Measurements from ENCODE around the gene CTNND1. TPM values are rescaled to one million over a fixed set of nuclear protein-coding genes. Genes with fewer than 3 reads are reported as not detected.

The CTNND1 gene
- total RNA-seq, 1 donor from 2014 or later, result 135 TPM

GRCh38 chr11:57776577-57777210 is 15.1 kb downstream of the CTNND1 start:
- no peak for TF ChIP-seq CTCF (IDR thresholded peaks at IDR 0.05)
- TF ChIP-seq EZH2phosphoT487 (IDR thresholded peaks at IDR 0.05), result no peak
- TF ChIP-seq EZH2 (IDR thresholded peaks at IDR 0.05), result no peak
- Histone ChIP-seq H2AFZ (replicated peaks) (no peak overlapping the region), H3K4me1 (peaks cover 69% of the 10 kb centered on the region), H3F3A (ENCODE audit: low read depth) (peaks cover 82% of the 10 kb centered on the region), H3K36me3 (no peaks in the 10 kb centered on the region), H3K9me3 (ENCODE audit: low read depth) (no peaks in the 10 kb centered on the region), H3K79me2 (ENCODE audit: low read depth) (peaks cover 93% of the 10 kb centered on the region), H4K20me1 (ENCODE audit: low read depth) (peaks cover 98% of the 10 kb centered on the region), H3K27ac (peak overlapping the region; percentile 98), H3K4me2 (peak overlapping the region; percentile 84), H3K27me3 (no peaks in the 10 kb centered on the region), H3K4me3 (peak overlapping the region; percentile 34), H3K9ac (no peak overlapping the region)
- H3K27me3 Mint-ChIP-seq (ENCODE audit: insufficient read depth, low read depth), result no peaks in the 10 kb centered on the region
- peak overlapping the region; percentile 18 for H3K4me3 Mint-ChIP-seq
- no peak for DNase-seq (ENCODE audit: low spot score)
- peaks cover 64% of the 10 kb centered on the region for H3K4me1 Mint-ChIP-seq
- no peaks in the 10 kb centered on the region for H3K9me3 Mint-ChIP-seq
- peaks cover 6% of the 10 kb centered on the region for H3K36me3 Mint-ChIP-seq
- peak overlapping the region; percentile 34 for H3K27ac Mint-ChIP-seq

GRCh38 chr11:57777969-57778317 is 16.3 kb downstream of the CTNND1 start:
- Histone ChIP-seq H4K20me1 (ENCODE audit: low read depth) (peaks cover 93% of the 10 kb centered on the region), H3K36me3 (no peaks in the 10 kb centered on the region), H3K4me1 (peaks cover 76% of the 10 kb centered on the region), H3K4me3 (peak overlapping the region; percentile 26), H3K27ac (peak overlapping the region; percentile 98), H3K9ac (peak overlapping the region; percentile 34), H3K79me2 (ENCODE audit: low read depth) (peaks cover 93% of the 10 kb centered on the region), H3F3A (ENCODE audit: low read depth) (peaks cover 83% of the 10 kb centered on the region), H3K4me2 (peak overlapping the region; percentile 84), H2AFZ (replicated peaks) (no peak overlapping the region), H3K9me3 (ENCODE audit: low read depth) (no peaks in the 10 kb centered on the region), H3K27me3 (no peaks in the 10 kb centered on the region)
- peaks cover 66% of the 10 kb centered on the region for H3K4me1 Mint-ChIP-seq
- TF ChIP-seq EZH2phosphoT487 (IDR thresholded peaks at IDR 0.05), result no peak
- TF ChIP-seq EZH2 (IDR thresholded peaks at IDR 0.05), result peak; percentile 21
- no peak for TF ChIP-seq CTCF (IDR thresholded peaks at IDR 0.05)
- no peaks in the 10 kb centered on the region for H3K9me3 Mint-ChIP-seq
- H3K27me3 Mint-ChIP-seq (ENCODE audit: insufficient read depth, low read depth), result no peaks in the 10 kb centered on the region
- peak overlapping the region; percentile 77 for H3K4me3 Mint-ChIP-seq
- peak overlapping the region; percentile 100 for H3K27ac Mint-ChIP-seq
- peak; percentile 73 for DNase-seq (ENCODE audit: low spot score)
- H3K36me3 Mint-ChIP-seq, result peaks cover 7% of the 10 kb centered on the region

- H3F3A ChIP-seq (ENCODE audit: low read depth), result peaks cover 83% of the 10 kb centered on the region
- peaks cover 7% of the 10 kb centered on the region for H3K36me3 Mint-ChIP-seq
- no peaks in the 10 kb centered on the region for H3K27me3 ChIP-seq
- H3K4me2 ChIP-seq, result peak overlapping the region; percentile 84
- peaks cover 93% of the 10 kb centered on the region for H3K79me2 ChIP-seq (ENCODE audit: low read depth)
- H3K9me3 Mint-ChIP-seq, result no peaks in the 10 kb centered on the region
- peak overlapping the region; percentile 98 for H3K27ac ChIP-seq
- H3K4me1 Mint-ChIP-seq, result peaks cover 66% of the 10 kb centered on the region
- peaks cover 76% of the 10 kb centered on the region for H3K4me1 ChIP-seq
- H3K4me3 Mint-ChIP-seq, result peak overlapping the region; percentile 77
- peaks cover 88% of the 10 kb centered on the region for H4K20me1 ChIP-seq (ENCODE audit: low read depth)
- H2AFZ ChIP-seq (replicated peaks), result no peak overlapping the region
- peak overlapping the region; percentile 100 for H3K27ac Mint-ChIP-seq
- peak; percentile 87 for DNase-seq (ENCODE audit: low spot score)
- H3K27me3 Mint-ChIP-seq (ENCODE audit: insufficient read depth, low read depth), result no peaks in the 10 kb centered on the region
- TF ChIP-seq CTCF (IDR thresholded peaks at IDR 0.05), result no peak
- TF ChIP-seq EZH2 (IDR thresholded peaks at IDR 0.05), result peak; percentile 13
- H3K9ac ChIP-seq, result peak overlapping the region; percentile 34
- no peaks in the 10 kb centered on the region for H3K9me3 ChIP-seq (ENCODE audit: low read depth)
- H3K4me3 ChIP-seq, result peak overlapping the region; percentile 26
- H3K36me3 ChIP-seq, result no peaks in the 10 kb centered on the region
Observed at GRCh38 chr11:57778318-57779037, 16.9 kb downstream of the CTNND1 start.
